GM15510 (cell line): ENCODE measurements around the gene ABCB6.

ENCODE experiments used
- POLR2A ChIP-seq: IDR thresholded peaks from 3 replicates; pipeline ENCODE4 v1.6.1; 2011; ENCODE audit warnings: borderline replicate concordance; ENCODE audit not compliant: insufficient read length; ENCODE audit errors: extremely low read depth

Gene ABCB6

DNA sequence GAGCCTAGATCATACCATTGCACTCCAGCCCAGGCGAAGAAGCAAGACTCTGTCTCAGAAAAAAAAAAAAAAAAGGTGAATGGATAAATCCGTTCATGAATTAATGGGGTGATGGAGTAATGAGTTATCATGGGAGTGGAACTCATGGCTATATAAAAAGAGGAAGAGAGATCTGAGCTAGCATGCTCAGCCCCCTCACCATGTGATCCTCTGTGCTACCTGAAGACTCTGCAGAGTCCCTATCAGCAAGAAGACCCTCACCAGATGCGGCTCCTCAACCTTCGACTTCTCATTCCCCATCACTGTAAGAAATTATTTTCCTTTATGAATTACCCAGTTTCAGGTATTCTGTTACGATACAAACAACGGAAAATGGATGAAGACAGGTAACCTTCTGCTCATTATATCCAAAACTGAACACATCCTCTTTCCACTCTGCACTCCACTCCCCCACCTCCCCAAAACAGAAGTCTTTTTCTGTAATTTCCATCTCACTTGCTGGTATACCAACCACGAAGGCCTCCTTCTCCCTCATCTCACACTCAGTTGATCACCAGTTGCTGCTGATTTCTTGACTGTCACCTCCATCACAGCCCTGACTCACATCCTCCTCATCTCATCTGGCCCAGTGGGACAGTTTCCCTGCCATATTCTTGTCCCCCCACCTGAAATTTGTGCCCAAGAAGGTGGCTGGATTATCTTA lies 31.9 kb downstream of the ABCB6 start:
- TF ChIP-seq POLR2A = no peak

DNA sequence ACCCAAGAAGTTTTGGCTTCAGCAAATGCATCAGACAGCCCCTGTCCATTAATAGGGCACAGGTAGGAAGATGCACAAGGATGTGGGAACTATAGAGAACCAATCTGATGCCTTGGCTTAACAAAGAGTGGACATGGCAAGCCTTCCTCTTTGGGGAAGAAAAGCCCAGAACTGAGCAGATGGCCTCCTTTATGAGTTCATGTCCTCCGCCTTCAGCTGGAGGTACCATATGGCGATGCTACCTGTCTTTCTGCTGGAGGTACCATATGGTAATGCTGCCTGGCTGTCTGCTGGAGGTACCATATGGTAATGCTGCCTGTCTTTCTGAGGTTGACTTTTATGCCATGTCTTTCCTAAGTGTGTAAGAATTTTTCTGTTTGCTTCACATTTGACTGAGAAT lies 34.6 kb downstream of the ABCB6 start:
- TF ChIP-seq POLR2A = no peak

- no peak for TF ChIP-seq POLR2A
Measured at GRCh38 chr2:219183151-219183772, 35.5 kb downstream of the ABCB6 start.

DNA sequence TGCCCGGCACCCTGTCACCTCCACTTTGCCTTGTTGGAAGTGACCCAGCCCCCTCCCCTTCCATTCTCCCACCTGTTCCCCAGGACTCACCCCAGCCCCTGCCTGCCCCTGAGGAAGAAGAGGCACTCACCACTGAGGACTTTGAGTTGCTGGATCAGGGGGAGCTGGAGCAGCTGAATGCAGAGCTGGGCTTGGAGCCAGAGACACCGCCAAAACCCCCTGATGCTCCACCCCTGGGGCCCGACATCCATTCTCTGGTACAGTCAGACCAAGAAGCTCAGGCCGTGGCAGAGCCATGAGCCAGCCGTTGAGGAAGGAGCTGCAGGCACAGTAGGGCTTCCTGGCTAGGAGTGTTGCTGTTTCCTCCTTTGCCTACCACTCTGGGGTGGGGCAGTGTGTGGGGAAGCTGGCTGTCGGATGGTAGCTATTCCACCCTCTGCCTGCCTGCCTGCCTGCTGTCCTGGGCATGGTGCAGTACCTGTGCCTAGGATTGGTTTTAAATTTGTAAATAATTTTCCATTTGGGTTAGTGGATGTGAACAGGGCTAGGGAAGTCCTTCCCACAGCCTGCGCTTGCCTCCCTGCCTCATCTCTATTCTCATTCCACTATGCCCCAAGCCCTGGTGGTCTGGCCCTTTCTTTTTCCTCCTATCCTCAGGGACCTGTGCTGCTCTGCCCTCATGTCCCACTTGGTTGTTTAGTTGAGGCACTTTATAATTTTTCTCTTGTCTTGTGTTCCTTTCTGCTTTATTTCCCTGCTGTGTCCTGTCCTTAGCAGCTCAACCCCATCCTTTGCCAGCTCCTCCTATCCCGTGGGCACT lies 36.2 kb downstream of the ABCB6 start:
- TF ChIP-seq POLR2A = no peak

DNA sequence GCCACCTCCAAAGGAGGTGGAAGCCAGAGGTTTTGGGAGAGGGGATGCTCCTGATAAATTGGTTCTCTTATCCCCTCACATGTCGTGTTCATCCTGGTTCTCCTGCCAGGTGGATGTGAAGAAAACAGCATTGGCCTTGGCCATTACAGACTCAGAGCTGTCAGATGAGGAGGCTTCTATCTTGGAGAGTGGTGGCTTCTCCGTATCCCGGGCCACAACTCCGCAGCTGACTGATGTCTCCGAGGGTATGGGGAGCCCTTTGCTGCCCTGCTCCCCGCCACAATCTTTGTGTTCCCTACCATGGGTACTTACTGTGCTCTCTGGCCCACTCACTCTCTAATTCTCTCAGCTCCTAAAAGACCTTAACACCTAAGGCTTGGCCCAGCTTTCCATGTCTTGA lies 37.2 kb downstream of the ABCB6 start:
- TF ChIP-seq POLR2A = no peak

- no peak for TF ChIP-seq POLR2A
Measured at GRCh38 chr2:219180961-219181360, 37.8 kb downstream of the ABCB6 start.

DNA sequence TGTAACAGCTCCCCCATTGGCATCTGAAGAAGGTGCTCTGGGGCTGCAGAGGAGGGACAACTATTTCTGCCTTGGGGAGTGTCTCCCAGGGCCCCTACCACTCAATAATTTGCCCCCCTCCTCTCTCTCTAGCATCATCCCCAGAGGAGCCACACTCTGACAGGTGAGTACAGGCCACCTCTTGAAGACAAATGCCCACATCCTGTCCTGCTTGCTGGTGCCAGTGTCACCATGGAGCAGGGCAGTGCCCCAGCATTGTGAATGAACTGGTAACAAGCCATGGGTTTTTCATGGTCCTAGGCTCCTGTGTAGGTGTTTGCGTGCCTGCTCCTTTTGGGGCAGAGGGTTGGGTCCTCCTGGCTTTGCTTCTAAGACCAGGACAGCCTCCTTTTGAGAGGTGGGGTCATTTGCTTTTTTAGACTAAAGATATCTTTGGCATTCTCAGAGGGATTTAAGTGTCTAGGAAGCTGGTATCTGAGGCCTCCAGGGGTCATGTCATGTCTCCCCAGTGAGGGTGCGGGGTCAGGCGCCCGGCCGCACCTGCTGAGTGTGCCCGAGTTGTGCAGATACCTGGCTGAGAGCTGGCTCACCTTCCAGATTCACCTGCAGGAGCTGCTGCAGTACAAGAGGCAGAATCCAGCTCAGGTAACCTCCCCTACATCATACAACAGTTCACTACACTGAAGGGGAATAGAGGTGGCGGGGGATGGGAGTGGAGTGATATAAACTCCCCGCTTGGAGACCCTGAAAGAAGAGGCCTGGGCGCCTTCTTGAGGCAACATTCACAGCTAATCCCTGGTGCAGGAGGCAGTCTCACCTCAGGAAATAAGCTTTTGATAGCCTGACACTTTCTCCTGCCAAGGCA lies 38.9 kb downstream of the ABCB6 start:
- TF ChIP-seq POLR2A = no peak

GRCh38 chr2:219178377-219179175 lies 40.2 kb downstream of the ABCB6 start:
- TF ChIP-seq POLR2A = no peak

DNA sequence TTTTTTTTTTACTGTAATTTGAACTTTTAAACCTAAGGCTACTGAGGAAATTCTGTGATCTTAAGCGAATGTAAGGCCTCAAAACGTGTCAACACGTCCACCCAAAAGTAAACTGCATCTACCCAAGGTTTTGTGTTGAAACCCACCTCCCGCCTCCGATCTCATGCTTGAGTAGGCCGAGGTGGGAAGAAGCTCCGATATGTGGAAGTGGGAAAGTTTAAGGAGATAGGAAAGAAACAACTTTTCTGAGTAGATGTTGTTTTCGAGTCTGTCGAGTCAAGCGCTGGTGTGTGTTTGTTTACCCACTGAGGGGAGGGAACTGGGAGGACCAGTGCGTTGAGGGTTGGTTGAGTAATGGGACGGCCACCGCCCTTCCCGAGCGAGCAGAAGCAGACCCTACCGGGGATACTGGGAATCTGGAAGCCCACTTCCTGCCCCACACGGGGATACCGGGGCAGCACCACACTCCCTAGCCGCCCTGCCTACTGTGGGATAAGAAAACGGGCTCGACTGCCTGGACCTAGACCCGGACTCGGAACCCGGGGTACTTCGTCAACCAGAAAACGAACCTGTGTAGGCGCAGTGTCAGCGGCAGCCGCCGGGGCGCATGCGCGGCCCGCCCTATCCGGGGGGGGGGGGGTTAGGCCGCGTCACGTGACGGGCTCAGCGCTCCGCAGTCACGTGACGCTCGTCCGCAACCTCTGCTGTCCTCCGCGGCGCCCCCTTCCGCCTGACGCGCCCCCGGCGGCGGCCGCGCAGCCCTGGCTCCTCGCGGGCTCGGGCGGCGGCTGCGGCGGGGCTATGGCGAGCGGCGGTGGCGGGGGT lies 41.0 kb downstream of the ABCB6 start, which contains the start of gene RETREG2:
Gene RETREG2 (plus strand): TSS at position 724 of the 825 bp plus-strand sequence. CDS start 78 bp downstream, at position 802.
- TF ChIP-seq POLR2A = peak; percentile 89

GRCh38 chr2:219176818-219177551 lies 41.8 kb downstream of the ABCB6 start, which contains the start of gene CNPPD1:
Gene CNPPD1 (minus strand): TSS chr2:219176925. CDS start chr2:219176828, 97 bp downstream.
- peak; percentile 87 for TF ChIP-seq POLR2A

- TF ChIP-seq POLR2A = peak; percentile 23
Measured at GRCh38 chr2:219175928-219176817, 42.6 kb downstream of the ABCB6 start.
